GM19372 (cell line): ENCODE data around the gene ALG9.

Source experiments
- ATAC-seq: cut with Tn5 transposase; IDR thresholded peaks from one replicate; pipeline ENCODE4 v1.9.1; 2021; ENCODE audit warnings: mild to moderate bottlenecking, low read depth, moderate library complexity; ENCODE audit not compliant: unreplicated experiment

Gene ALG9

GRCh38 chr11:111737444-111738210, 133.8 kb downstream of the ALG9 start:
- ATAC-seq = no peak

GRCh38 chr11:111736621-111737443, 134.5 kb downstream of the ALG9 start:
- no peak for ATAC-seq
